H1 (cell line): ENCODE results near the gene COL6A3. TPM values are rescaled to one million over a fixed set of nuclear protein-coding genes. Genes with fewer than 3 reads are reported as not detected.

Source experiments
- CTCF ChIA-PET: fragments of 300-600 bp; sonication (Branson Sonifier 250); formaldehyde crosslinking; loops from one replicate; lab custom pipeline; 2021; ENCODE audit not compliant: partially characterized antibody; lab: Charles Lee
- POLR2A ChIA-PET: fragments of 300-600 bp; sonication (Branson Sonifier 250); formaldehyde crosslinking; loops from one replicate; lab custom pipeline; 2021; ENCODE audit warnings: inconsistent platforms; ENCODE audit not compliant: partially characterized antibody; lab: Charles Lee
- DNase-seq, 2 experiments: peaks; one replicate each; pipeline versions ENCODE4 v3.0.0 to v3.0.0-alpha.2; 2010 to 2022; ENCODE audit warnings: low spot score in 2 of 2, low read depth in 1 of 2, mixed read lengths in 1 of 2
- FAIRE-seq: peaks from 2 replicates; lab custom pipeline; 2011; peaks lifted over from hg19 to GRCh38; lab: Jason Lieb, UNC
- H2AFZ ChIP-seq: 2 replicates; pipeline ENCODE4 v1.8.1; 2012; ENCODE audit warnings: low read length, inconsistent platforms
- H2AK5ac ChIP-seq: 2 replicates; pipeline ENCODE4 v1.6.1; 2013; ENCODE audit warnings: low read depth, low read length
- H2BK120ac ChIP-seq: replicated peaks from 2 replicates; pipeline ENCODE3; 2013; ENCODE audit warnings: low read depth, low read length, inconsistent platforms
- H2BK12ac ChIP-seq: 2 replicates; pipeline ENCODE4 v1.6.1; 2013; ENCODE audit warnings: low read depth, low read length
- H2BK15ac ChIP-seq: 2 replicates; pipeline ENCODE4 v1.6.1; 2013; ENCODE audit warnings: low read length
- H2BK20ac ChIP-seq: 2 replicates; pipeline ENCODE4 v1.6.1; 2013; ENCODE audit warnings: low read length
- H2BK5ac ChIP-seq: 2 replicates; pipeline ENCODE4 v1.6.1; 2013; ENCODE audit warnings: low read depth, low read length
- H3K14ac ChIP-seq: 2 replicates; pipeline ENCODE4 v1.6.1; 2013; ENCODE audit warnings: inconsistent platforms; ENCODE audit not compliant: insufficient read length
- H3K18ac ChIP-seq: 2 replicates; pipeline ENCODE4 v1.6.1; 2013; ENCODE audit warnings: low read length; ENCODE audit errors: extremely low read depth
- H3K23ac ChIP-seq: 2 replicates; pipeline ENCODE4 v1.6.1; 2013; ENCODE audit warnings: inconsistent platforms; ENCODE audit not compliant: insufficient read length
- H3K23me2 ChIP-seq: 2 replicates; pipeline ENCODE4 v1.6.1; 2013; ENCODE audit warnings: low read depth, low read length
- H3K27ac ChIP-seq: 2 replicates; pipeline ENCODE4 v1.6.1; 2011; ENCODE audit warnings: low read depth, low read length, inconsistent platforms
- H3K27me3 ChIP-seq, 4 experiments: replicated peaks in 1 of 4; 1 replicate in 1 of 4; 2 replicates in 3 of 4; pipeline versions ENCODE4 v1.6.1 to v1.8.1; 2011 to 2013; ENCODE audit warnings: low read length in 3 of 4, mild to moderate bottlenecking in 3 of 4, inconsistent platforms in 2 of 4, mixed read lengths in 2 of 4, moderate library complexity in 1 of 4; ENCODE audit not compliant: control insufficient read depth in 3 of 4, insufficient read depth in 3 of 4; ENCODE audit errors: extremely low read depth in 1 of 4
- H3K36me3 ChIP-seq, 4 experiments: 2 replicates each; pipeline versions ENCODE4 v1.6.1 to v1.8.1; 2011 to 2013; ENCODE audit warnings: mild to moderate bottlenecking in 4 of 4, low read length in 3 of 4, moderate library complexity in 2 of 4, control low read depth in 1 of 4, inconsistent platforms in 1 of 4; ENCODE audit not compliant: insufficient read depth in 4 of 4, control insufficient read depth in 2 of 4
- H3K4ac ChIP-seq: replicated peaks from 2 replicates; pipeline ENCODE3; 2013; ENCODE audit warnings: low read length, low read depth, mixed read lengths, inconsistent platforms; ENCODE audit not compliant: insufficient read length
- H3K4me1 ChIP-seq, 4 experiments: replicated peaks in 1 of 4; 1 replicate in 1 of 4; 2 replicates in 3 of 4; pipeline versions ENCODE4 v1.6.1 to v1.8.1; 2011 to 2013; ENCODE audit warnings: low read length in 3 of 4, inconsistent platforms in 2 of 4, mixed read lengths in 1 of 4; ENCODE audit not compliant: insufficient read depth in 4 of 4, control insufficient read depth in 3 of 4
- H3K4me2 ChIP-seq, 2 experiments: 2 replicates each; pipeline versions ENCODE4 v1.6.1 to v1.8.1; 2011 to 2013; ENCODE audit warnings: low read depth in 2 of 2, low read length in 2 of 2, control low read depth in 1 of 2, inconsistent platforms in 1 of 2, mild to moderate bottlenecking in 1 of 2; ENCODE audit not compliant: insufficient read depth in 1 of 2
- H3K4me3 ChIP-seq, 4 experiments: fragments of 200-600, 300-600 bp in 1 of 4; sonication (generic), shearing (Covaris generic), sonication (Bioruptor Twin) in 1 of 4; 2 replicates each; pipeline versions ENCODE4 v1.5.1 to v1.8.1; 2011 to 2016; ENCODE audit warnings: low read length in 4 of 4, low read depth in 3 of 4, control low read depth in 2 of 4, inconsistent platforms in 2 of 4, mild to moderate bottlenecking in 2 of 4, mixed read lengths in 1 of 4, moderate library complexity in 1 of 4; ENCODE audit not compliant: insufficient read depth in 2 of 4; ENCODE audit errors: extremely low read depth in 1 of 4
- H3K56ac ChIP-seq: replicated peaks from 2 replicates; pipeline ENCODE3; 2013; ENCODE audit warnings: low read depth, mild to moderate bottlenecking, mixed read lengths, low read length, inconsistent platforms; ENCODE audit not compliant: insufficient read length
- H3K79me1 ChIP-seq: 2 replicates; pipeline ENCODE4 v1.6.1; 2013; ENCODE audit warnings: low read depth, low read length, control low read depth
- H3K79me2 ChIP-seq, 2 experiments: 2 replicates each; pipeline versions ENCODE4 v1.6.1 to v1.8.1; 2012 to 2013; ENCODE audit warnings: low read length in 2 of 2, mild to moderate bottlenecking in 2 of 2, inconsistent platforms in 1 of 2; ENCODE audit not compliant: insufficient read depth in 2 of 2, control insufficient read depth in 1 of 2
- H3K9ac ChIP-seq, 4 experiments: replicated peaks in 1 of 4; 1 replicate in 1 of 4; 2 replicates in 3 of 4; pipeline versions ENCODE4 v1.6.1 to v1.8.1; 2011 to 2013; ENCODE audit warnings: low read depth in 3 of 4, low read length in 3 of 4, control low read depth in 2 of 4, mild to moderate bottlenecking in 2 of 4, moderate library complexity in 2 of 4, inconsistent platforms in 1 of 4; ENCODE audit errors: extremely low read depth in 1 of 4
- H3K9me3 ChIP-seq, 2 experiments: 2 replicates each; pipeline versions ENCODE4 v1.6.1 to v1.8.1; 2012 to 2013; ENCODE audit warnings: mild to moderate bottlenecking in 2 of 2, moderate library complexity in 2 of 2, control low read depth in 1 of 2, inconsistent platforms in 1 of 2, low read depth in 1 of 2, low read length in 1 of 2, mixed read lengths in 1 of 2; ENCODE audit not compliant: insufficient read depth in 2 of 2
- H4K20me1 ChIP-seq, 2 experiments: replicated peaks in 1 of 2; 2 replicates each; pipeline versions ENCODE3 to v1.8.1; 2011 to 2013; ENCODE audit warnings: inconsistent platforms in 2 of 2, low read length in 2 of 2, mild to moderate bottlenecking in 1 of 2; ENCODE audit not compliant: insufficient read depth in 2 of 2, control insufficient read depth in 1 of 2
- H4K5ac ChIP-seq: 2 replicates; pipeline ENCODE4 v1.6.1; 2013; ENCODE audit warnings: low read length, low read depth, mixed read lengths, inconsistent platforms; ENCODE audit not compliant: insufficient read length
- H4K8ac ChIP-seq: 2 replicates; pipeline ENCODE4 v1.8.0; 2013; ENCODE audit warnings: mild to moderate bottlenecking, moderate library complexity, low read length, inconsistent platforms; ENCODE audit not compliant: insufficient read depth; ENCODE audit errors: extremely low read depth
- H4K91ac ChIP-seq: replicated peaks from 2 replicates; pipeline ENCODE3; 2013; ENCODE audit warnings: low read length, mixed read lengths, inconsistent platforms; ENCODE audit not compliant: insufficient read length
- GABPA ChIP-seq: IDR thresholded peaks from 2 replicates; pipeline ENCODE4 v1.6.1; 2011; ENCODE audit warnings: mild to moderate bottlenecking, low read length, moderate library complexity, borderline replicate concordance; ENCODE audit not compliant: insufficient read depth
- TBP ChIP-seq: IDR thresholded peaks from 2 replicates; pipeline ENCODE4 v1.6.1; 2011; ENCODE audit warnings: low read depth, low read length, improper control_type of control experiment
- WGBS, 2 experiments: shearing (Covaris generic) in 1 of 2; methylation state at CpG; one replicate each; pipeline versions ENCODE4 v1.1.6 to v1.1.7; 2013 to 2015; ENCODE audit warnings: low lambda C conversion rate in 2 of 2, mixed read lengths in 2 of 2, inconsistent platforms in 1 of 2, low coverage in 1 of 2, missing lambda C conversion rate in 1 of 2; ENCODE audit not compliant: insufficient replicate concordance in 2 of 2, insufficient coverage in 1 of 2, insufficient read length in 1 of 2; ENCODE audit errors: extremely low coverage in 1 of 2, missing lambda C conversion rate in 1 of 2; 5-methylcytosine and 5-hydroxymethylcytosine counted together
- polyA plus RNA-seq, 7 experiments: library from polyadenylated mRNA; depleted of rRNA in 3 of 7; stranded (reverse) in 5 of 7; unstranded in 2 of 7; fragments of >200 nt in 5 of 7; fragments of 200-250 nt in 2 of 7; gene quantifications; 1 replicate in 5 of 7; 2 replicates in 1 of 7; 4 replicates in 1 of 7; pipeline versions ENCODE4 v1.2.1 to v1.2.3, GENCODE V29; 2011 to 2013; ENCODE audit warnings: missing spikeins in 2 of 7, mixed read lengths in 2 of 7
- total RNA-seq: library from RNA; stranded (reverse); fragmentation: NEBNext Ultra II Directional; extraction: Animal tissue kit (Norgen Biotek cat#: 25700); gene quantifications from 2 replicates; pipeline ENCODE4 v1.2.1, GENCODE V29; 2021

The COL6A3 gene
- total and polyA plus RNA-seq, 2 of the 8 experiments (the other 6 are each of a cell fraction or from before 2014, with no cell fraction given): 1.2 to 3.4 TPM

DNA sequence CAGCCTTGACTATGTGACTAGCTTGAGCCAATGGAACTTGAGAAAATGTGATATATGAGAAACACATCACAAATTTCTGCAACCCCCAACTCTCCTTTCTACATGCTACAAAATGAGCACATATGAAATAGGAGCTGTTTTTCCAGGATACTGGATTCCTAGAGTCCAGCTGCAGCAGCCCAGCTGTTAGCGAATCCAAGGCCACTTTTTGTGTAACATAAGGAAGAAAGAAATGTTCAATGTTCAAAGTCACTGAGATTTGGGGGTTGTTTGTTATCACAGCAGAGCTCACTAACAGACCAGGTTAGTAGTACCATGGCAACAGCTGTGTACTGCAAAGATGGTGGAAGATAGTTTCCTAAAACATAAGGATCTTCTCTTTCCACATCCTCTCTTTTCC is 12.6 kb upstream of the COL6A3 start:
- Histone ChIP-seq H4K20me1 (no peaks in the 10 kb centered on the region), H3K4me2 (no peak overlapping the region), H3K9ac (no peak overlapping the region), H3K27ac (no peak overlapping the region), H4K5ac (no peak overlapping the region), H3K56ac (no peak overlapping the region), H3K9me3 (no peaks in the 10 kb centered on the region), H3K79me2 (no peaks in the 10 kb centered on the region), H4K8ac (no peak overlapping the region), H3K4ac (no peak overlapping the region), H3K27me3 (no peaks in the 10 kb centered on the region; a peak in 2 of 7 replicates), H2BK120ac (no peak overlapping the region), H3K18ac (no peak overlapping the region), H2BK12ac (no peak overlapping the region), H4K91ac (no peak overlapping the region), H2AFZ (no peak overlapping the region), H3K4me1 (no peaks in the 10 kb centered on the region; a peak in 1 of 7 replicates), H2BK20ac (no peak overlapping the region), H3K79me1 (no peaks in the 10 kb centered on the region), H2BK15ac (no peak overlapping the region), H3K4me3 (no peak overlapping the region), H3K23me2 (no peaks in the 10 kb centered on the region), H3K36me3 (no peaks in the 10 kb centered on the region), H2BK5ac (no peak overlapping the region), H3K23ac (no peak overlapping the region), H2AK5ac (no peak overlapping the region), H3K14ac (no peak overlapping the region)
- FAIRE-seq (no peak), DNase-seq (no peak)
- WGBS, 2 experiments: 90% methylated on average over 1 of the region's 1 CpG; no CpG with 5 or more reads in 1 of the 2 experiments
- ChIA-PET POLR2A (no interaction called here), CTCF (interaction anchor here (0.6 to 11.7 kb wide), 8 partner anchors 9 to 145 kb away, joined by 3 to 102 read pairs (median 3); partner anchors contain the start of gene COL6A3)
- TF ChIP-seq GABPA (no peak), TBP (no peak)
